Fibroblast of the aortic adventitia (primary cell): Measurements from ENCODE around the gene ABHD17A. TPM values are rescaled to one million over a fixed set of nuclear protein-coding genes. Genes with fewer than 3 reads are reported as not detected.

Experiments used
- DNase-seq: peaks from one replicate; pipeline ENCODE4 v3.0.0-alpha.2; 2010; ENCODE audit warnings: low read depth
- H3K4me3 ChIP-seq: 2 replicates; pipeline ENCODE4 v1.5.1; 2011; ENCODE audit warnings: low read depth, mild to moderate bottlenecking, control low read depth, low read length, moderate library complexity
- total RNA-seq: library from RNA; depleted of rRNA; stranded (reverse); fragments of >200 nt; gene quantifications from 2 replicates; pipeline ENCODE4 v1.2.3, GENCODE V29; 2012; ENCODE audit warnings: low replicate concordance
- TF ChIP-seq, protein P1 (sequence below): IDR thresholded peaks from 2 replicates; pipeline ENCODE4 v1.5.1; 2011; ENCODE audit warnings: mild to moderate bottlenecking, low read length, control low read depth, inconsistent platforms; ENCODE audit not compliant: insufficient read depth

Gene ABHD17A
- total RNA-seq: 48.0 and 51.2 TPM in 2 replicates

DNA sequence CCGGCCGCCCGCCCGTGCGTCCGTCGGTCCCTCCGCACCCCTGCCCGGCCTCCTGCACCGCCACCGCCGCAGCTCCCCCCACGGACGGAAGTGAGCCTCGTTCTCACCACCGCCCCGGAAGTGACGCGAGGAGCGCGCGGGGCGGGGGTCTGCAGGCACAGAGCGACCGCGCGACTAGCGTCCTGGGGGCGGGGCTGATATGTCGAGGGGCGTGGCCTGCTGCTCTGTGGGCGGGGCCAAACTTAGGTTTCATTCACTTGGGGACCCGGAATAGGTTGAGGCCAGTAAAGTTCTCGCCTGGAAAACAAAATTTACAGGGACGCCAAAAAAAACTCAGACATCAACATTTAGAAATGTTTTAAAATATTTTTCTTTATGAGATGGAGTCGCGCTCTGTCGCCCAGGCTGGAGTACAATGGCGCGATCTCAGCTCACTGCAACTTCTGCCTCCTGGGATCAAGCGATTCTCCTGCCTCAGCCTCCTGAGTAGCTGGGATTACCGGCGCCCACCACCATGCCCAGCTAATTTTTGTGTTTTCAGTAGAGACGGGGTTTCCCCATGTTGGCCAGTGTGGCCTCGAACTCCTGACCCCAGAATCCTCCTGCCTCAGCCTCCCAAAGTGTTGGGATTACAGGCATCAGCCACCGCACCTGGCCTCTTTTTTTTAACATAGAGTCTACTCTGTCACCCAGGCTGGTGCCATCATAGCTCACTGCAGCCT, at the start of gene ABHD17A:
Gene ABHD17A, minus strand, starts transcription at position 99 of the 722 bp plus-strand sequence. CDS start 3,930 bp downstream, outside the sequence.
- peak; percentile 87 for DNase-seq
- peak within 1 kb of the TSS; percentile 90 for H3K4me3 ChIP-seq

DNA sequence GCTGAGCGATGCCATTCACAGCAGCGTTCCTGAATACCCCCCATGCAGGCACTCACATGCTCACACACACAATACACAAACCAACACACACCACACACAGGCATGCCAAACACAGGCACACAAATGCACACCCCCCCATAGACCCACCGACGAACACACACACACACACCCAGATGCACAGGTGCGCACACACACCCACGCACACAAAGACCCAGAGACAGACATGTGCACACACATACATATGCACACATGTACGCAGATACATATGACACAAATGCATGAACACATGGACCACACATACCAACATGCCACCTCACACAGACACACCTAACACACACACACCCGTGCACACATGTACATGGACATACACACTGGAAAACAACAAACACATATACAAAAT, 48.6 kb upstream of the ABHD17A start:
- TF ChIP-seq, protein P1, sequence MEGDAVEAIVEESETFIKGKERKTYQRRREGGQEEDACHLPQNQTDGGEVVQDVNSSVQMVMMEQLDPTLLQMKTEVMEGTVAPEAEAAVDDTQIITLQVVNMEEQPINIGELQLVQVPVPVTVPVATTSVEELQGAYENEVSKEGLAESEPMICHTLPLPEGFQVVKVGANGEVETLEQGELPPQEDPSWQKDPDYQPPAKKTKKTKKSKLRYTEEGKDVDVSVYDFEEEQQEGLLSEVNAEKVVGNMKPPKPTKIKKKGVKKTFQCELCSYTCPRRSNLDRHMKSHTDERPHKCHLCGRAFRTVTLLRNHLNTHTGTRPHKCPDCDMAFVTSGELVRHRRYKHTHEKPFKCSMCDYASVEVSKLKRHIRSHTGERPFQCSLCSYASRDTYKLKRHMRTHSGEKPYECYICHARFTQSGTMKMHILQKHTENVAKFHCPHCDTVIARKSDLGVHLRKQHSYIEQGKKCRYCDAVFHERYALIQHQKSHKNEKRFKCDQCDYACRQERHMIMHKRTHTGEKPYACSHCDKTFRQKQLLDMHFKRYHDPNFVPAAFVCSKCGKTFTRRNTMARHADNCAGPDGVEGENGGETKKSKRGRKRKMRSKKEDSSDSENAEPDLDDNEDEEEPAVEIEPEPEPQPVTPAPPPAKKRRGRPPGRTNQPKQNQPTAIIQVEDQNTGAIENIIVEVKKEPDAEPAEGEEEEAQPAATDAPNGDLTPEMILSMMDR: no peak
- no peak for DNase-seq
- H3K4me3 ChIP-seq: no peak overlapping the region

DNA sequence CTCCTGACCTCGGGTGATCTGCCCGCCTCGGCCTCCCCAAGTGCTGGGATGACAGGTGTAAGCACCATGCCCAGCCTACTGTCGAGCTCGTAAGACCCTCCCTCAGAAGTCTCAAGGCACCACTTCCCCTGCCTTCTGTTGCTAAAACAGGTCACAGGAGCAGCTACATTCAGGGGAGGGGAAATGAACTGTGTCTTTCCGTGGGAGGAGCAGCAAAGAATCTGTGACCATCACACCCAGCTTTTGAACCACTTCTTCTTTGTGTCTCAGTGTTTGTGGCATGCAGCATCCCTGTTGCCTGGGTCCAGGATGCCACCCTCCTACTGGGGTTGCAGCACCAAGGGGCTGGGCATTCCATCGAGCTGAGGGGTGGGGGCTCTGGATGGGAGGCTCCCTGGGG, 47.9 kb upstream of the ABHD17A start:
- H3K4me3 ChIP-seq: no peak overlapping the region
- TF ChIP-seq, protein P1: no peak
- no peak for DNase-seq

DNA sequence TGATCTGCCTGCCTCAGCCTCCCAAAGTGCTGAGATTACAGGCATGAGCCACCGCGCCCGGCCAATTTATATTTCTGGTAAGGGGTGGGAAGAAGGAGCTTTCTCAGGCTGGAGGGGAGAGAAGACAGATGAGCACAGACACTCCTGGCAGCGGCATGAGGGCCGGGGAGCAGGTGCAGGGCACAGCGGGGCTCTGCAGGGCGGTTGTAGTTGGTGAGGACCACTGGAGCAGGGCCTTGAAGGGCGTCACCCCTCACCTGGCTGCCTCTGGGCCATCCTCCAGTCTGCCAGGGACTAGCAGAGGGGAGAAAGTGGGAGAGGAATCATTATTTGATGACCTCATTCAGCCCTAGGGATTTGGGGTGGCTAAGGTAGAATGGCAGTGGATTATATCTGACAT, 47.1 kb upstream of the ABHD17A start:
- TF ChIP-seq, protein P1: no peak
- DNase-seq: no peak
- H3K4me3 ChIP-seq: no peak overlapping the region

DNA sequence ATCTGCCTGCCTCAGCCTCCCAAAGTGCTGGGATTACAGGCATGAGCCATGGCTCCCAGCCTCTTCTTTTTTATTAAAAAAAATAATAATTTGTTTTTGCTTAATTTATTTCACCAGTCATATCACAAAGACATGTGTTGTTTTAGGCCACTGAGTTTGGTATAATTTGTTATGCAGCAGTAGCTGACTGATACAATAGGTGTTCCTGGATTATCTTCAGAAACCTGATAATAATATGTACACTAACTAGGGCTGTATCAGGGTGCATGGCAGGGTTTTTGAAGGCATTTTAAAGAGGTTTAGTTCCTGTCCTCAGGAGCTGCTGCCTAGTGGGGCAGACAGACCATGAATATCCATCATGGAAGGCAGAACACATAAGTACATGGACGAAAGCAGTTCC, 46.1 kb upstream of the ABHD17A start:
- DNase-seq: no peak
- TF ChIP-seq, protein P1: no peak
- no peak overlapping the region for H3K4me3 ChIP-seq

DNA sequence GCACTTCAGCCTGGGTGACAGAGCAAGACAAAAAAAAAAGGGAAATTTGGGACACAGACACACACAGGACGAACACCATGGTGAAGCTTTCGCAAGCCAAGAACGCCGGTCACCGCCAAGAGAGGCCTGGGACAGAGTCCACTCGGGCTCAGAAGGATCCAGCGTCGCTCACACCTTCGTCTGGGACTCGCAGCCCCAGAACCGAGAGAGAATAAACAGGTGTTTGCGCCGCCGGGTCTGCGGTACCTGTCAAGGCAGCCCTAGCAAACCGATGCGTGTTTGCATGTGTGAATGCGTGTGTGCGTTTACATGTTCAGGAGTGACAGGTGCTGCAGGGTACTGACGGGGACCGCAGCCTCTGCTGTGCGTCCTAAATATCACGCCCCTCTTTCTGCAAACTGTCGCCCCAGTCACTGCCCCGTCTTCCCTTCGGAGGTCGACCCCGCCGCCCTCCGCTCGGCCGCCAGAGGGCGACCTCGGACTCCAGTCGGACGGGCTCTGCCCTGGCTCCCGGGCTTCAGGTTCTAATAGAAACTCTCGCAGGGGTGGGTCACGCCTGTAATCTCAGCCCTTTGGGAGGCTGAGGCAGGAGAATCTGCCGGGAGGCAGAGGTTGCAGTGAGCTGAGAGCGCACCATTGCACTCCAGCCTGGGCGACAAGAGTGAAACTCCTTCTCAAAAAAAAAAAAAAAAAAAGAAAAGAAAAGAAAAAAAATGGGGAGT, 43.9 kb upstream of the ABHD17A start:
- DNase-seq: peak; percentile 69
- TF ChIP-seq, protein P1: peak; percentile 93
- peak overlapping the region; percentile 54 for H3K4me3 ChIP-seq

DNA sequence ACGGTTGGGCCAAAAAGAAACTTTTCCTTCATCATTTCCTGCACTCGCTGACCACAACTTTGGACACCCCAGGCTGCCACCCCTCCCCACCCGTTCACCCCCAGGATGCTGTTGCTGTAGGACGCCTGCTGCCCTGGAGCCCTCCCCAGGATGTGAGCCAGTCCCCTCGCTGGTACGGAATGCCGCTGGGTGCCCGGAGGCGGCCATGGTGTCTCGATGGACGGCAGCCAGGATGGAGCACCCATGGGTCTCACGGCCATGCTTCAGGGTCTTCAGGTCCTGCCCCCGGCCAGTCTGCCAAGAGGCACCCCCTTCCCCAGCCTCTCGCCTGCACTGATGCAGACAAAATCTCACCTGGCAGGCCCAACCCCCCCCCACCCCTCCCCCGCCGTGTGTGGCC, 40.2 kb upstream of the ABHD17A start:
- DNase-seq: no peak
- TF ChIP-seq, protein P1: no peak
- H3K4me3 ChIP-seq: no peak overlapping the region
